NCI-H2227 treated with DMSO at 0.1 percent for 48 hours (cell line): ENCODE data around the gene FGD2.
"Not testable (repeated sequence)": the region's sequence is repeated elsewhere in the genome, so short reads cannot be mapped to it uniquely, and the experiment has no call there.

Experiments
- DNase-seq: peaks from one replicate; lab custom pipeline; 2025; lab: John Stamatoyannopoulos, UW

Gene FGD2

DNA sequence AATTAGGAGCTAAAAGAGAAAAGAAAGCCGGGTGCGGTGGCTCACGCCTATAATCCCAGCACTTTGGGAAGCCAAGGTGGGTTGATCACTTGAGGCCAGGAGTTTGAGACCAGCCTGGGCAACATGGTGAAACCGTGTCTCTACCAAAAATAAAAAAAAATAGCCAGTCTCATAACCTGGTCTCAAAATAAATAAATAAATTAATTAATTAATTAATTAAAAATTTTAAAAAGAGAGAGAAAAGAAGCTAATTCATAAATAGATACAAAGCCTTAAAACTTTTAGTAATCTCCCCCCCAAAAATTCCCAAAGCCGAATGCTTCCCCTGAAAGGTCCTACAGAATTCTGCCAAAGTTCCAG lies 53.5 kb downstream of the FGD2 start:
- DNase-seq: not testable (repeated sequence)

DNA sequence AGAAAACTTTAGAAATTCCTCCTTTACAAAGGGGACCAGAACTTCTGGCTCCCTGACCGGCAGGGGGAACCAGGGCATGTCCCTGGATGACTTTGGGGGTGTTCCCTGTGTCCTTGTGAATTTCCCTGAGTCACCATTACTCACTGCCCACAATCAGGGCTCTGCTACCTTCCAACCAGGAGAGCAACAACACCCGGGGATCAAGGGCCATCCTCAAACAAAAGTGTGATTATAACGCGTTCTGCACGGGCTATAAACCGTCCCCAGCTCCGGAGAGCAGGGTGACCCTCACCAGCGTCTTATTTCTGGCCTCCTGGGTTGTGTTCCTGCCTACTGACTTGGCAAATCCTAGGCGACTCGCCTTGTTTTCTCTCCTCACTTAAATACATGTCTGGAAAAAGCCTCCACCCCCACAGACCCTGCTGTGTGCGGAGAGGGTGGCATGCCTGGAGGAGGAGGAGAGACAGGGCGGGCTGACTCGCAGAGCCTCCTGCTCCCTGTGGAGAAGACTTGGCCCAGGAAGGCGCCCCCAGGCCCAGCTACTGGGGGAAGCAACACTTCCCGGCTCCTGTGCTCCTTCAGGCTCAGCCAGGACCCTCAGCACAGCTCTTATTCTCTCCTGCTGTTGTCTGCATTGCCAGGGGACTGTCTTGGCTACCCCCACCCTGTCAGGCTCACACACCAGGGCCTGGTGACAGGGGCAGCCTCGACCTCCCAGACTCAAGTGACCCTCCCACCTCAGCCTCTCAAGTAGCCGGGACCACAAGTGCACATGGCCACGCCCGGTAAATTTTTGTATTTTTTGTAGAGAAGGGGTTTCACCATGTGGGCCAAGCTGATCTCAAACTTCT lies 54.1 kb downstream of the FGD2 start:
- DNase-seq: peak; percentile 81

DNA sequence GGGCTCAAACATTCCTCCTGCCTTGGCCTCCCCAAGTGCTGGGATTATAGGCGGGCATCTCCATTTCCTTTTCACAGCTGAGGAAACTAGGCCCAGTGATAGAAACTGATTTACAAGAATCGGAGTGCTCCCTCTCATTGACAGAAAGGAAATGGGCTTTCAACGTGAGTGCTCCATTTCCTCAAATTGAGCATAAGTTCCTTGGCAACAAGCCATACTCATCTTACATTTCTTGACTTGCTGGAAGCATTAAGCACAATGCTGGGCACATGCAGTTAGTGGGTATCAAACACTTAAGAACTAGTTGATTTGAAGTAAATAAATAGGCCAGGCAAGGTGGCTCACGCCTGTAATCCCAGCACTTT lies 54.7 kb downstream of the FGD2 start:
- no peak for DNase-seq

DNA sequence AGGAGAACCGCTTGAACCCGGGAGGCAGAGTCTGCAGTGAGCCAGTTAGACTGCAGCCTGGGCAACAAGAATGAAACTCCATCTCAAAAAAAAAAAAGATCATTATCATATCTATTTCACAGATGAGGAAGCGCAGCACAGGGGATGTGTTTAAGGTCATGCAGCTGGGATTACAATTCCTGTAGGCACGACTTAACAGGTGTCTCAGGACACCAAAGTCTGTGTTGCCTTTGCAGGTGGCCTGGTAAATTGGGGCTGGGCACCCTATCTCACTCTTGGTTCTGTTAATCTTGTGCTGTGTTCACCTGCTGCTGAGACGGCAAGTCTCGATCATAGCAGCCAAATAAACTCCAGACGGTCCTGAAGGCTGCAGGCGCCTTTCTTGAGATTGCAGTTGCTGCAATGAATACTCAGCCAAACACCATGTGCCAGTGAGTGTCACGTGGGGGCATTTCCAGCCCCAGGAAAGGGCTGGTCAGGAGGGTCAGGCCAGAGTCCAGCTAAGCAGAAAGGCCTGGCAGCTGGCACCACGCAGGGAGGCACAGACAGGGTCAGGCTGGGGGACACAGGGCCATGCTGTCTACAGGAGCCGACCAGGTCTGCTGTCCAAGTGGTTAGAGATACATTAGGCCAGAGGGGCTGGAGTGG lies 55.8 kb downstream of the FGD2 start:
- DNase-seq: no peak

DNA sequence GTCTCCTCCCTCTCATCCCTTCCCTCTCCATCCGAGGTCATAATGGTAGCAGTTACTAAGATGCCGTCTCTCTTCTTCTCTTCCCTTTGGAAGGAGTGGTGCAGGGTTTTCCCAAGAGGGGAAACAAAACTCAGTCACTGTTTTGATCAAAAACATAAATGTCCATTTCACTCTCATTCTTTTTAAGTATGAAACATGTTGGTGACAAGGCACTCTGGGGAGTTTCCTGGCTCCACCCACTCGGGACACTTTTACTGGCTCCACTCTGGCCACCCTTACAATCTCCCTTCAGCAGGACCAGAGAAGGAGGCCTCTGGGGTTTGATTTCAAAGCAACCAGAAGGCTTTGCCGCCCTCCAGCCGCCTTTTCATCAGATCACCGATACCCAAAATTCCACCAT lies 57.0 kb downstream of the FGD2 start:
- DNase-seq: no peak

DNA sequence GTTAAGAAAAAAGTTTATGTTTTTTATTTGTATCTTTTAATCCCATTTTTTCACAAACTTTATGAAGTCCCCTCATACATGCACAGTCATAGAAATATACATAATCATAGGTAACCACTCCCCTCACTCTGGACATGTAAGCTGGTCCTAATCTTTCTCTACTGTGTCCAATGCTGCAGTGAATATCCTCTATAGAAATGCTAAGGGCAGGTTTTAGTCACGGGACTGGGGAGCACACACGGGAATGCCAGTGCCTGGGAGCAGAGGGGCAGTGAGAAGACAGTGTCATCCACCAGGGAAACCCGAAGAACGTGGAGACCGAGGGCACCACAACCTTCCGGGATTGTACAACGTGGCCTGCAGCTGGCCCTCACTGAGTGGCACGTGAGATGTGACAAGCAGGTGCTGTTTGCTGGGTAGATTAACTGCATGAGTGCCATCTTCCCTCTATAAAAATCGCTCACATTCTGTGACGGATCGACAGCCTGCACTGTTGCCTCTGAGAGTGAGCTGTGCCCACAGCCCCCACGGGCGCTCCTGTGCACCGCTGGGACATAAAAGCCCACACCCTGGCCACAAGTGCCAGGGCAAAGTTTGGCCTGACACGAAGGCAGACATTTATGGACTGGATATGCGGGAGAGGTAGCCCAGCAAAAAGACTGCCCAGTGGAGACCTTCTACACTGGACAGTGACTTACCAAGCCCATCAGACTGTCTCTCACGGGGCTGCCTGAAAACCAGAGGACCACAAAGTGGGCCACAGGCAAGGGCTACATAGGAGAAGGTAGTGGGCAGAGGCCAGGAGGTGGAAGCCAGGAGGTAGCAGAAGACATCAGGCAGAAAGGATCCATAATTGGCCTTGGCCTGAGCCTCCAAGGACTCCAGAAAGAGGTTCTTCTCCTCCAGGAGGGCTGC lies 63.2 kb downstream of the FGD2 start:
- no peak for DNase-seq

DNA sequence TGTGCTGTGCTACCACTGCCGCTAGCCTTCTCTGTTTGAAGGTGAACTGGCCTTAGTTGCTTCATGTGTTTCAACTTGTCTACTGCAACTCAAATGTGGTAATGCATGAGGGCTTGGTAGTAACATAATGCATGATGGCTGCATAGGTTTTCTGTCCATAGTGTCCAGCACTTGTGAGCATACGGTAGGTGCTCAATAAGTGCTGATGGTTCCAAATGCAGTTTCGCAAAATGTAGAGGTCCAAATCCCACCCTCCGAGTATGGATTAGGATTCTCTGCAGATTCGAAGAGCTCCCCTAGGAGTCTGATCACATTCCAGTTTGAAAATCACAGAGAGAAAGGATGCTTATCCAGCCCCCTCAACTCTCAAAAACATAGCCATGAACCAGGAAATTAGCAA lies 64.2 kb downstream of the FGD2 start:
- no peak for DNase-seq

DNA sequence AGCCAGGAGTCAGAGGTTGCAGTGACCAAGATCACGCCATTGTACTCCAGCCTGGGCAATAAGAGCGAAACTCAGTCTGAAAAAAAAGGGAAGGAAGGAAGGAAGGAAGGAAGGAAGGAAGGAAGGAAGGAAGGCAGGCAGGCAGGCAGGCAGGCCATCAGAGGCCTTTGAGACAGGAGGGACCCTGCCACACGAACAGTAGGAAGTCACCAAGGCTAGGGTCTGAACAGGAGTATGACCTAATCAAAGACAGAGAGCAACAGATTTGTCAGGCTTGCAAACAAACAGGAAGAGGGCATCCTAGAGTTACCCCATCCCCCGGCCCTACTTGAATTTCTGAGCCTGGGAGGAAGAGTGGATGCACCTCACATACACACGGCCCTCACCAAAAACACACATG lies 67.1 kb downstream of the FGD2 start:
- no peak for DNase-seq

DNA sequence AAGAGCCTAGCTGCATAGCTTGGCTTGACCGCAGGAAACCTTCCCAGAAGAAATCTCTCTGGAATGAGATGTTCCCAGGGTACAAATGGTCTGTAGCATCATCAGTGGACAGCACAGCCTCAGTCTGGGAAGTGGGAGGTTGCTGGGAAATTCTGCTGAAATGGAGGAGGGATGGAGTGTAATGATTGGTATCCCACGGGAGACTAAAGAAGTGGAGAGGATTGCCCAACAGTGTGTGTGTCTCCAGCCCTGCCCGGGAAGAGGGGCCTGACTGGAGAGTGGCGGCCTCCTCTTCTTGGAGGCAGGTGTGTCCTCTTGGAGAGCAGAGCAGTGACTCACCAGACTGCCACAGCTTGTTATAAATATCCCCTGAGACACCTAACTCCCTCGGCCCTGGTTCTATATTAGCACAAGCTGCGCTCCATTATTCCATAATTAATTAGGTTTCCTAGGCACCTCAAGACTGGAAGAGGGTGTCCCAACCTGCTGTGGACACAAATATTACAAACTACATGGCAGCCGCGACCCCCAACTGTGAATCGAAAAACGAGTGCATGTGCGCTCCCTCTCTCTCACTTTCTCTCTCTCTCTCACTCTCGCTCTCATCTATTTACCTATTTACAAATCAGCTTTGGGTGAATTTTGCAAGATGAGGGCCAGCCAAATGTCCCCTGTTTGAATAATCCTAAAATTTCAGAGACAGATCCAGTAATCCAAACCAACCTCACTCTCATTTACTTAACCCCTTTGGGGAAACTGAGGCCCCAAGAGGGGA lies 68.8 kb downstream of the FGD2 start:
- DNase-seq: no peak

DNA sequence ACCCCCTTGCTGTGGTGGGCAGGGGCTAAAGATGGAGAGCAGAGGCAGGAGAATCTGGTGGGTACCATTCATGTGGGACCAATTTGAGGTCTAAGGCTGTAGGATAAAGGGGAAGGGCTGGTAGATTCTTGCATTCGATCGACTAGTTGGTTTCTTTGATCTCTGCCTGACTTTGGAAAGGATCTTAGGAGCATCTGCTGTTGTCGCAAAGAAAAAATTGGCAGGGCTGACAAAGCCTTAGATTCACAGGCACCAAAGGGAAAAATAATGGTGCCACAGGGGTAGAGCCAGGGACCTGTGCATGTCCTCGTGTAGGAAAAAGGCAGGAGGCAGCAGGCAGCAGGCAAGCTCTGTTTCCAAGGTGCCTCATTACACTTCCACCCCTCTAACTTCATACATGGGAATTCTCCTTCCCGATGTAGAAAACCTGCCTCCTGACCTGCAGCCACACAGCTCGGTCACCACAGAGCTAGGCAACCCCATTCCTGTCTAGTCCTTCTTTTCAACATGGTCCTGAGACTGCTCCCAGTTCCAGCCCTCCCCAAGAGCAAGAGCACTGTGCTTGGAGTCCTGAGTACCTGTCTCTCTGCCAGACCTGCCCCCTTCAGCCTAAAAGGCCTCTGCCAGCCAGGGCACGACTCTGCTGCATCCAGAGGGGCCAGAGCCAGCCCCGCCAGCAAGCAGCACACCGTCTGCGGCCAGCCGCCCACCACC lies 71.9 kb downstream of the FGD2 start:
- no peak for DNase-seq

DNA sequence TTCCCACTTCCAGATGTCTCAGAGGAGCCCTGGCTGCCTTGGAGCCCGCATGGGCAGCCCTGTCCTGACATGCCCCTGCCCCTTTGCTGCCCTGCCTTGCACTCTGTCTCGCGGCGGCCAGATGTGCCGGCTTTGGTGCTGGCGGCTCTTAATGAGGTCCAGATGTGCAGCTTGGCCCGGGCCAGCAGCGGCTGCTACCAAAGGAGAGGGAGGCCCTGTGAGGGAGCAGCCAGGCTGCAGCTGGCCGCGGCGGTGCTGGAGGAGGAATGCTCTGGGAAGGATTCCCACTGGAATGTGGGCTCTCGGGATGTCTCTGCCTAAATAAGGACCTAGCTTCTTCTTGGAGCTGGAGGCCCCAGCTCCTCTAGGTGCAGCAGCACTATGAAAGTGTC lies 72.4 kb downstream of the FGD2 start:
- no peak for DNase-seq
